Lung (tissue), 12 donors: Measurements from ENCODE around the gene COPG2. TPM values are rescaled to one million over a fixed set of nuclear protein-coding genes. Genes with fewer than 3 reads are reported as not detected.

ENCODE experiments used
- ATAC-seq: fragments of 200-7000 bp; cut with Tn5 transposase; one replicate; pipeline ENCODE4 v1.9.1; 2020; ENCODE audit warnings: moderate number of reproducible peaks; ENCODE audit not compliant: insufficient read depth, low FRiP score
- DNase-seq, 3 donors: peaks; one replicate each; pipeline ENCODE4 v3.0.0-alpha.2; 2013 to 2017
- H3K27ac ChIP-seq, 2 donors: one replicate each; pipeline ENCODE4 v1.5.1; 2013; ENCODE audit warnings: mild to moderate bottlenecking in 2 of 2, moderate library complexity in 2 of 2, control low read depth in 1 of 2, inconsistent platforms in 1 of 2, low read depth in 1 of 2, low read length in 1 of 2
- H3K27me3 ChIP-seq, 3 donors: one replicate each; pipeline ENCODE4 v1.5.1; 2013; ENCODE audit warnings: low read length in 2 of 3; ENCODE audit not compliant: control insufficient read depth in 3 of 3, insufficient read depth in 3 of 3
- H3K36me3 ChIP-seq, 4 donors: one replicate each; pipeline ENCODE4 v1.5.1; 2013; ENCODE audit warnings: low read length in 4 of 4, mild to moderate bottlenecking in 1 of 4, moderate library complexity in 1 of 4; ENCODE audit not compliant: control insufficient read depth in 4 of 4, insufficient read depth in 4 of 4
- H3K4me1 ChIP-seq, 5 donors: one replicate each; pipeline ENCODE4 v1.5.1; 2013; ENCODE audit warnings: low read length in 5 of 5, mild to moderate bottlenecking in 2 of 5, moderate library complexity in 1 of 5; ENCODE audit not compliant: control insufficient read depth in 5 of 5, insufficient read depth in 5 of 5
- H3K4me3 ChIP-seq: one replicate; pipeline ENCODE4 v1.5.1; 2013; ENCODE audit warnings: mild to moderate bottlenecking, control low read depth, moderate library complexity
- H3K9ac ChIP-seq, 2 donors: one replicate each; pipeline ENCODE4 v1.5.1; 2013; ENCODE audit warnings: low read length in 2 of 2, control low read depth in 1 of 2; ENCODE audit not compliant: insufficient read depth in 1 of 2
- H3K9me3 ChIP-seq, 4 donors: one replicate each; pipeline ENCODE4 v1.5.1; 2013; ENCODE audit warnings: low read length in 3 of 4, mild to moderate bottlenecking in 1 of 4, moderate library complexity in 1 of 4; ENCODE audit not compliant: control insufficient read depth in 4 of 4, insufficient read depth in 3 of 4
- CTCF ChIP-seq: IDR thresholded peaks from 2 replicates; pipeline ENCODE4 v1.5.1; 2012; ENCODE audit warnings: mild to moderate bottlenecking; ENCODE audit errors: control extremely low read depth, extremely low read depth
- WGBS, 2 donors: extraction: QIAGEN DNeasy Blood & Tissue Kit; methylation state at CpG; one replicate each; pipeline ENCODE4 v1.1.7; 2013; 5-methylcytosine and 5-hydroxymethylcytosine counted together
- polyA plus RNA-seq, 2 donors: library from polyadenylated mRNA; stranded (reverse); fragments of 200-250 nt; gene quantifications; one replicate each; pipeline ENCODE4 v1.2.1, GENCODE V29; 2013
- total RNA-seq, 2 donors: library from RNA; depleted of rRNA in 1 of 2; stranded (reverse); fragments of >200 nt in 1 of 2; gene quantifications; one replicate each; pipeline ENCODE4 v1.2.1, GENCODE V29; 2014 to 2021
- donor health status: control.
- donor health status: control.
- donor health status: Bipolar disorder and iron deficiency.
- donor health status: healthy.
- donor health status: DM: yes; HTN: yes; CAD: no.

Gene COPG2
- total and polyA plus RNA-seq, 4 donors = 8.9 to 29.3 (median 16.8) TPM

DNA sequence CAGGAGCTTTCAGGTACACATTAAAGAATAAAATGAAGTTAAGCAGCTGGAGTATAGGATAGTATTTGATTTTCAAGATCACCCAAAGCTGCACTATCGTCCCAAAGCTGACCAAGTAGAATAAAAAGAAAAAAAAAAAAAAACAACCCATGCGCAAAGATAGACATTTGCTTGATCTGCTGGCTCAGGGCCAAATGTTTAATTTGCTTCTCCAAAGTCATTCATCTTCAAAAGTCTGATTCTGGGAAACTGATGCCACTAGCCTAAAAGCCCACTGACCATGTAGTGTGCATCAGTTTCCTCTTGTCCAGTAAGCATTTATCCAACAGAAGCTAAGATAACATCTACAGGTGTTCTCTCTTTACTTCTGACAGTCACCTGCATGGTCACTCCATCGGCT is 162.2 kb downstream of the COPG2 start:
- H3K4me3 ChIP-seq = no peak overlapping the region
- no peaks in the 10 kb centered on the region for H3K27me3 ChIP-seq
- H3K9me3 ChIP-seq = no peaks in the 10 kb centered on the region
- peaks cover 14 to 66% (median 27%) of the 10 kb centered on the region in 4 donors for H3K36me3 ChIP-seq
- H3K27ac ChIP-seq = no peak overlapping the region
- no peak for TF ChIP-seq CTCF
- ATAC-seq (no peak), DNase-seq (no peak)
- 92 to 97% methylated on average over 3 of the region's 3 CpGs for WGBS, 2 donors
- H3K4me1 ChIP-seq = no peaks in the 10 kb centered on the region
- no peak overlapping the region for H3K9ac ChIP-seq

DNA sequence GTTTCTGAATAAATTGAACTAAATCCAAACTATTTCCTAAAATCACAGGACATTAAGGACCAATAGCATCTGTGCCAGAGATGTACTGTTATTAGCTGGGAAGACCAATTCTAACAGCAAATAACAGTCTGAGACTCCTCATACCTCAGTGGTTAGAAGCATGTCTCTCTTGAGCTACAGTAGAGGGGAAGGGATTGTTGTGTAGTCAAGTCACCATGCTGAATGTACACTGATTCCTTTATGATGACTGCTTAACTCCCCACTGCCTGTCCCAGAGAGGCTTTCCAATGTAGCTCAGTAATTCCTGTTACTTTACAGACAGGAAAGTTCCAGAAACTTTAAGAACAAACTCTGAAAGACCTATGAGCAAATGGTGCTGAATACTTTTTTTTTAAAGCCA is 162.8 kb downstream of the COPG2 start:
- Histone ChIP-seq H3K27ac (no peak overlapping the region), H3K4me3 (no peak overlapping the region), H3K9ac (no peak overlapping the region), H3K4me1 (no peaks in the 10 kb centered on the region), H3K9me3 (no peaks in the 10 kb centered on the region), H3K27me3 (no peaks in the 10 kb centered on the region), H3K36me3 (peaks cover 12 to 68% (median 27%) of the 10 kb centered on the region in 4 donors)
- no peak for TF ChIP-seq CTCF
- no peak for DNase-seq
- no peak for ATAC-seq

DNA sequence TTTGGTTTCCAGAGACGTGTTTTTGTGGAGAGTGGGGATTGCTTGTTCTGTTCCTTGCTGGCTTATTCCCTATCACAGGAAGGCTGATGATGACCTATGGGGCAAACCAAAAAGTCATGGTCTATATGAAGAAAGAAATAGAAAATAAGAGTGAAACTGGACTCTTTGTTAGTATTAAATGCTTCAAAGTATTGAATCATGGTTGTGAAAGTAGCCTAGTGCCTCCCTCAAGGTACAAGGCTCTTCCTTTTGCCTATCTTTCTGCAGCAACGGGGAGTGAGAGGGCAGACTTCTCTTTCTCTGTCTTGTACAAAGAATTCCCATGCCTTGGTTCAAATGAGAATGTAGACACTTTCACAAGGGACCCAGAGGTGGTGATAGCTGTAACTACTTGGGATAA is 167.6 kb downstream of the COPG2 start:
- WGBS, 2 donors = 81 to 92% methylated on average over 2 of the region's 2 CpGs
- TF ChIP-seq CTCF = no peak

DNA sequence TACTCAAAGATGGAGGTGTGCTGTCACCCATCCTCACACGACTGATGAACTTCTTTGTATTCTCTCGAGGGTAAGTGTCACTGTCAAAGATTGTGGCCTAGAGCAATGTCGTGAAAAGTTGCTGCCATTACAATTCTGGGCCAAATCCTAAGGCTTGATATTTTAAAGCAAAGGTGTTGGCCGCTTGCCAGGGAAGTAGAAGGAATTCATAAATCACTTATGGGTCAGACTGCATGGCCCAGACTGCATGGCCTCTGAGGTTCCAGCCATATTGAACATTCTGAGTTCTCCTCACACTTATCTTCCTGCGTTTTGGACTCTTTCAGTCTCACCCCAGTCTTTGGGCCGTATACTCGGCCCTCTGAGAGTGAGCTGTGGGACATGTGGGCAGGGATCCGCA is 168.1 kb downstream of the COPG2 start:
- Histone ChIP-seq H3K27me3 (no peaks in the 10 kb centered on the region), H3K27ac (no peak overlapping the region), H3K36me3 (peaks cover 8 to 54% (median 21%) of the 10 kb centered on the region in 4 donors), H3K9ac (no peak overlapping the region), H3K4me3 (no peak overlapping the region), H3K4me1 (peaks cover 0 to 13% (median 0%) of the 10 kb centered on the region in 5 donors), H3K9me3 (no peaks in the 10 kb centered on the region)
- 81 to 86% methylated on average over 8 of the region's 8 CpGs for WGBS, 2 donors
- peak in 1 of 3 donors; percentile 28 for DNase-seq
- no peak for ATAC-seq
- no peak for TF ChIP-seq CTCF

More for the DNA sequence above, 167.6 kb downstream of the COPG2 start:
- no peak for DNase-seq
- ATAC-seq = no peak
- Histone ChIP-seq H3K27me3 (no peaks in the 10 kb centered on the region), H3K4me1 (peaks cover 0 to 9% (median 0%) of the 10 kb centered on the region in 5 donors), H3K9ac (no peak overlapping the region), H3K27ac (no peak overlapping the region), H3K9me3 (no peaks in the 10 kb centered on the region), H3K4me3 (no peak overlapping the region), H3K36me3 (peaks cover 9 to 57% (median 24%) of the 10 kb centered on the region in 4 donors)
